CD4-positive, alpha-beta T cell treated with Interferon gamma for 1 hour (primary cell): ENCODE results near the gene PPAN.

Source experiments
- DNase-seq: peaks from one replicate; pipeline ENCODE4 v3.0.0-alpha.2; 2020

The PPAN gene

GRCh38 chr19:10093295-10094186, 12.6 kb upstream of the PPAN start:
- no peak for DNase-seq

DNA sequence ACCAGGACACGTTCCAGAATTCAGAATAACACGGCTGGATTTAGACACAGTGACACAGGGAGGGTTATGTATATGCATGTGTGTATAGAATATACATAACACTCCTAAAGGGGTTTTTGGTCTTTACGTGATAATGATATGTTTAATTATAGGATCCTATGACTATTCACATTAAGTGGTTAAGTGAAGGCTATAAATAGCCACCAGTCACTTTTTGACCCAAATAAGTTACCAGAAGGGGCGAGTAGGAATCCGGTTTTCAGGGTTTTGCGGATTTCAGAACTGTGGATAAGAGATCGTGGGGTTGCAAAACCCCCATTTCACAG, 10.6 kb upstream of the PPAN start:
- no peak for DNase-seq

DNA sequence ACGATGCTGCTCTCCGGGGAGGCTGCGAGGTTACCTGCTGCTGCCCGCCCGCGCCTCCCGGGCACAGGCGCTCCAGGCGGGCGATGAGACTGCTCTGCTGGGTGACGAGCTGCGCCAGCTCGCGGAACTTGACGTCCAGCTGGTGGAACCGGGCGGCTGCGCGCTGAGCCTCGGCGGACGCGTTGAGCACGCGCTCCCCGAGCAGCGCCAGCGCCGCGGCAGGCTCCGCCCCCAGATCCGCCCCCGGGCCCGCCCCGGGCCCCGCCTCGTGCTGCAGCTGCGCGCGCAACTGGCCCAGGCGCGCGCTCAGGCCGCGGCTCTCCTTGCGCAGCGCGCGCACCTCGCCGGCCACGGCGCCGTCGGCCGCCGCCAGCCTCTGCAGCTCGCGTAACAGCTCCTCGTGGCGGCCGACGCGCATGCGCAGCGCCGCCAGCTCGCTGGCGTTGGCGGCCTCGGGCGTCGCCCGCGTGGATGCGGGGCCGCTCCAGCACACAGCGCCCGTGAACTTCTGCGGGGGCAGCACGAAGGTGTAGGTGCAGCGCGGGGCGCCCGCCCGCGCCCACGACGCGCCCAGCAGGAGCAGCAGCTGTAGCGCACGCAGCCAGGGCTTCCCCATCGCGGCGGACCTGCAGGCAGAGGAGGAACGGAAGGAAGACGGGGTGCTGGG, 10.1 kb upstream of the PPAN start:
- DNase-seq = peak; percentile 93

DNA sequence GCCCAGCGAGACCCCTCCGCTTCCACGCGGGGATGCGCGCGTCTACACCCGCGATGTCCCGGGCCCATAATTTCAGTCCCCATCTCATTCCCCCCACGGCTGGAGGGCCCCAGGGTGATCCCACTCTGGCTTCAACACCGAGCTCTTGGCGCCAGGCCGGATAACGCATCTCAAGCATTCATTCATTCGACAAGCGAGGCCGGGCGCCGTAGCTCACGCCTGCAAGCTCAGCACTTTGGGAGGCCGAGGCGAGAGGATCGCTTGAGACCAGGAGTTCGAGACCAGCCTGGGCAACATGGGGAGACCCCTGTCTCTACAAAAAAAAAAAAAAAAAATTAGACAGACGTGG, 9.6 kb upstream of the PPAN start:
- no peak for DNase-seq

DNA sequence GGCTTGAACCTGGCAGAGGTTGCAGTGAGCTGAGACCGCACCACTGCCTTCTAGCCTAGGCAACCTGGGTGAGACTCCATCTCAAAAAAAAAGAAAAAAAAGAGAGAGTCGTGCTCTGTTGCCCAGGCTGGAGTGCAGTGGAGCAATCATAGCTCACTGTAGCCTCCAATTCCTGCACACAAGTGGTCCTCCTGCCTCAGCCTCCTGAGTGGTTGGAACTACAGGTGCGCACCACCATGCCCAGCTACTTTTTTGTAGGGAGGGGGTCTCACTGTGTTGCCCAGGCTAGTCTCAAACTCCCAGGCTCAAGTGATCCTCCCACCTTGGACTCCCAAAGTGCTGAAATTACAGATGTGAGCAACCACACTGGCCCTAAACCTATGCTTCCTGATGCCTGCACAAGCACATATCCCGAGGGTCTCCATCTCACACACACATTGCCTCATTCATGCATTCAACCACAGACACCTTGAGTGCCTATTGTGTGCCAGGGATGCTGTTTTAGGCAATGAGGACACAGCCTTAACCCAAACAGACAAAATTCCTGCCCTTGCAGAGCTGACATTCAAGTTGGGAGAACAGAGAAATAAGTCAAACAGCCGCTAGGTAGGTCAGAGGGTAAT, 5.9 kb upstream of the PPAN start:
- DNase-seq = no peak

DNA sequence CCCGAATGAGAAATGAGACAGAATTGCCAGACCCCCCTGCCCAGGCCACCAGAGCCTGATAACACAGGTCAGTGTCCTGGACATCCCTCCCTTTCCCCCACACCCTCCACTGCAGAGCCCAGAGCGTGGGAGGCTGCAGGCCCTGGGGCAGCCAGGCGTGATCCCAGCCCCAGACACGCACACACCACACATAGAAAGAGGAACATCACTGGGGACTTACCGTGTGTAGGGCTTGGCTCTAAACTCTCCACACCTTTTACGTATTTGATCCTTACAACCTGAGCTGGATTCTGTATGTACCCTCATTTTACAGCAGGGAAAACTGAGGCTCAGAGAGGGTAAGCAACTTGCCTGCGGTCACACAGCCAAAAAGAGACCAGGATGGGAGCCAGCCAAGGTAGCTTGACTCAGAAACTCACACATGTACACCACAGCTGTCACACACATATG, 3.4 kb upstream of the PPAN start:
- peak; percentile 70 for DNase-seq

GRCh38 chr19:10104130-10104513, 2.0 kb upstream of the PPAN start:
- no peak for DNase-seq

DNA sequence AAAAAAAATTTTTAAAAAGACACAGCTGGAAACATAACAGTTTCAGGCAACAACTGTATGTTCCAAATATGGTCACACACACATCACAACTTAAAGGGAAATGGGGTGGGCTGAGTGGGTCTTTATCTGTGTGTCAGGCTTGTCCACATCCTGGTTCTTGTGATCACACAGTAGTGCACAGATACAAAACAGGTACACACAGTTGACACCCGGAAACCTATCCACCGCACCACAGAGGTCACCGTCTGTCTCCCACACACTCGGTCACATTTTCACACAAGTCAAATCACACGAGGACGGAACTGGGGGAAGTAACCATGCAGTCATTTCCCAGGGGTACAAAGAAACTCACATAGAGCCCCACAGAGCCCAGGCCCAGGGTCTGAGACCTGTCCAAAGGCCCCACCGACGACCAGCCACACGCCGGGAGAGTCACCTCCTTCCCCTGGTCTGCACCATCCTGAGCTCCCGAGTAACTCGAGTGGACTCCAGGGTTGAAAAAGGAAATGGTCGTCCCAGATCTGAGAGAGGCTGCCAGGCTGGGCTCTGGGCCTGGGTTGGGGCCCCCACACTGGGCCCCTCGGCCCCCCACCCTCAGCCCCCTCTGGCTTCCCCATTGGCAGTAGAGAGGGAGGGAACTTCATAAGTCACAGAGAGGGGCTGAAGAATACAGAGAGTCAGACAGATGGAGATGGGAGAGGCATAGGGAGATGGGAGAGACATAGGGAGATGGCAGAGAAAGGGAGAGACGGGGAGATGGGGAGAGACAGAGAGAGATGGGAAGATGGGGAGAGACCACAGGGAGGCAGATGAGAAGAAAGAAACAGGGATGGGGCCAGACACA, 1.3 kb upstream of the PPAN start:
- peak; percentile 91 for DNase-seq

DNA sequence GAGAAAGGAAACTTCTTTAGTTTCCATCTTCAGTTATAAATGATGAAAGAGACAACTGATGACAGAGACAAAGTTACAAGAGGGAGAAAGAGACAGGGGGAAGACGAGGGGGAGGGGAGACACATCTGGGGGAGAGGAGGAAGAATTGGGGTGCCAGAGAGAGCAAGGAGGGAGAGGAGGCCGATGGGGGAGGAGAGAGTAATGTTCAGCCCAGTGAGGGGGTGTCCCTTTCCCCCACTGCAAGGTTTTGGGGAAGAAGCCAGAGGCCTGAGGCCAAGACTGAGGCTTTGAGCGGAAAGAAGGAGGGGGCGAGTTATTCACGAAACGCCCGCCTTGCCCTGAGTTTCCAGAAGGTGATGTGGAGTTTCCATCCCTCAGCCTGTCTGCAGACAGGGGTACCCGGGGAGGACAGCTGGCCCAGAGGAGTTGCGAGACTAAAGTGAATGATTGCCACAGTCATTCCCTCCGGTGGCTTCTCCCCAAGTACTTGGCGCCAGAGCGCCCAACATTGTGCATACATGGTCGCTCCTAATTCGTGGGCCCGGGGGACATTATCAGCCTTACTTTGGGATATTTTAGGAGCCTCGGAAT, 558 bp upstream of the PPAN start:
- DNase-seq = peak; percentile 38

- DNase-seq = no peak
Measured at GRCh38 chr19:10107254-10107653, 1.1 kb downstream of the PPAN start.

DNA sequence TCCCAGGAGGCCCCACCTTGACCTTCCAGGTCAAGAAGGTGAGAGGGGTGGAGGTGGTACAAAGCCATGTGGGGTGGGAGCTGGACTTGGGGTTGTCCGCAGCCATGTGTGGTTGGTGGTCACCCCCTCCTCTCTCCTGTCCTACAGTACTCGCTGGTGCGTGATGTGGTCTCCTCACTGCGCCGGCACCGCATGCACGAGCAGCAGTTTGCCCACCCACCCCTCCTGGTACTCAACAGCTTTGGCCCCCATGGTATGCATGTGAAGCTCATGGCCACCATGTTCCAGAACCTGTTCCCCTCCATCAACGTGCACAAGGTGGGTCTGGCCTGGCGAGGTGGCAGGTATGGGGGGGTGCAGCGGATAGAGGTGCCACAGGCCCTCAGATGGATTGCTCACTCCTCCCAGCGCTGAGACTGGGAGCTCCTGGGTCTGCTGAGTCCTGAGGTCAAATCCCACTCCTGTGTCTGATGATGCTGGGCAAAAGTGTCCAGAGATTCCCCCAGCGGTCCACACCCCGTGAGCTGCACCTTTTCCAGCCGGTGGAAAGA, 1.7 kb downstream of the PPAN start:
- no peak for DNase-seq

DNA sequence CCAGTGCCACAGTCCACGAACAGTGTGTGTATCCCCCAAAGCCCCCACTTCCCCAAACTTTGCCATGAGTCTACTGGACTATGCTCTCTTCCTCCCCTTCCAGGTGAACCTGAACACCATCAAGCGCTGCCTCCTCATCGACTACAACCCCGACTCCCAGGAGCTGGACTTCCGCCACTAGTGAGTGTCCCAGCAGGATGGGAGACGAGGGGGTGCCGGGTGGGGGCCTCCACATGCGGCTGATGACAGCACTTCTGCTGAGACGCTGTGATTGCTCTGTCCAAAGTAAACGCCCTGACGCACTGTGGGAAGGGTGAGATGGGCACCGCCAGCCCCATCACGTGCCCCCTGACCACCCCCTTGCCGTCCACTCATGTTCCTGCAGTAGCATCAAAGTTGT, 3.4 kb downstream of the PPAN start:
- no peak for DNase-seq

DNA sequence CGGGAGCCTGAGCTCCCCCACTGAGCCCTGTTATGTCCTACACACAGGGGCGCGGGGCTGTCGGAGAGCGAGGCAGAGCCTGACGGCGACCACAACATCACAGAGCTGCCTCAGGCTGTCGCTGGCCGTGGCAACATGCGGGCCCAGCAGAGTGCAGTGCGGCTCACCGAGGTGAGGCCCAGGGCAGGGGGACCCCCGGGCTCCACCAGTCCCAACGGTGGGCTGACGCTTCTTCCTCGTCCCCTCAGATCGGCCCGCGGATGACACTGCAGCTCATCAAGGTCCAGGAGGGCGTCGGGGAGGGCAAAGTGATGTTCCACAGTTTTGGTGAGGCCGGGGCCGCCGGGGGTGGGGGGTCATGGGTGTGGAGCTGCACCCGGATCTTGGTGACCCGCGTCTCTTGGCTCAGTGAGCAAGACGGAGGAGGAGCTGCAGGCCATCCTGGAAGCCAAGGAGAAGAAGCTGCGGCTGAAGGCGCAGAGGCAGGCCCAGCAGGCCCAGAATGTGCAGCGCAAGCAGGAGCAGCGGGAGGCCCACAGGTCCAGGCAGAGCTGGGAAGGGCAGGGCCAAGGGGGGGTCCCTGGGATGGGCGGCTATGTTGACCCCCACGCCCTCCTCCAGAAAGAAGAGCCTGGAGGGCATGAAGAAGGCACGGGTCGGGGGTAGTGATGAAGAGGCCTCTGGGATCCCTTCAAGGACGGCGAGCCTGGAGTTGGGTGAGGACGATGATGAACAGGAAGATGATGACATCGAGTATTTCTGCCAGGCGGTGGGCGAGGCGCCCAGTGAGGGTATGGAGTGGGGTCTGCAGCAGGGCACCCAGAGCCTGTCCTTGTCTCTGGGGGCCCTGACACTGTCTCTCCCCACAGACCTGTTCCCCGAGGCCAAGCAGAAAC, 4.2 kb downstream of the PPAN start:
- no peak for DNase-seq

GRCh38 chr19:10110972-10111317, 4.8 kb downstream of the PPAN start:
- no peak for DNase-seq

DNA sequence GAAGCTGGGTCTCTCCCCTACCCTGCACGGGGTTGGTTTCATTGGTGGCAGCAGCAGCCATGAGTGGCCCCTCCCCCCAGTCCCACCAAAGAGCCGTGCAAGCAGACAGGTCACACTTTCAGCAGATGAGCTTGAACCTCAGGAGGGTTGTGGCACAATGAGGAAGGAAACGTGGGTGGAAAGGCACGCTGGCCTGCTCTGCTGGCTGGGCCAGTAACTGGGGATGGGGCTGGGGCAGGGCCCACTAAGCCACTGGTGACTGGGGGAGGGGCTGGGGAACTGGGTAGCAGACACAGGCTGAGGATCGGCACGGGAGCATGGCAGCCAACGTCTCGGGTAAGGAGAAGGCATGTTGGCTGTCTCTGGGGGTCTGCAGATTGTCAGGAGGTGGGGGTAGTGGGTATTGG, 5.2 kb downstream of the PPAN start, which contains the start of gene P2RY11:
TSS of gene P2RY11 (plus strand) at position 289 of the 407 bp plus-strand sequence. CDS start at position 318, 29 bp downstream.
- DNase-seq = peak; percentile 47

DNA sequence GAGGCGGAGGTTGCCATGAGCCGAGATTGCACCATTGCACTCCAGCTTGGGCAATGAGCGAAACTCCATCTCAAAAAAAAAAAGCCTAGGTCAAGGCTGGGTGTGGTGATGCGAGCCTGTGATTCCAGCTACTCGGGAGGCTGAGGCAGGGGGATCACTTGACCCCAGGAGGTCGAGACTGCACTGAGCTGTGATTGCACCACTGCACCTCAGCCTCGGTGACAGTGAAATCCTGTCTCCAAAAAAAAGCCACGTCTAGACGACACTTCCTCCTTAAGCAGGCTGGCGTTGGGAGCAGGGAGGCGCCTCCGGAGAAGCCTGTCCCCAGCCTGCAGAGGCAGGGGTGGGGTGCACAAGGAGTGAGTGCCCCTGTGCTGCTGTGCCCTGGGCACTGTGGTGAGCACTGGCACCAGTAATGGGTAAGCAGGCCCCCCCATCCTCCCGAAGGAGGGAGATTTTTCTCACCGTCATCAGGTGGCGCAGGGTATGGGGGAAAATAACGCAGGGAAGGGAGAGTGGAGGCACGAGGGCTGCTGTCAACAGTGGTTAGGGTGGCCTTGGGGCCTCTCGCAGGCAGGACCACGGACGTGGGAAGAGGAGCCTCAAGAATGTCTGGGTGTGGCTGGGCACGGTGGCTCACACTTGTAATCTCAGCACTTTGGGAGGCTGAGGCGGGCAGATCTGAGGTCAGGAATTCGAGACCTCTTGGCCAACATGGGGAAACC, 6.0 kb downstream of the PPAN start:
- DNase-seq = peak; percentile 43

DNA sequence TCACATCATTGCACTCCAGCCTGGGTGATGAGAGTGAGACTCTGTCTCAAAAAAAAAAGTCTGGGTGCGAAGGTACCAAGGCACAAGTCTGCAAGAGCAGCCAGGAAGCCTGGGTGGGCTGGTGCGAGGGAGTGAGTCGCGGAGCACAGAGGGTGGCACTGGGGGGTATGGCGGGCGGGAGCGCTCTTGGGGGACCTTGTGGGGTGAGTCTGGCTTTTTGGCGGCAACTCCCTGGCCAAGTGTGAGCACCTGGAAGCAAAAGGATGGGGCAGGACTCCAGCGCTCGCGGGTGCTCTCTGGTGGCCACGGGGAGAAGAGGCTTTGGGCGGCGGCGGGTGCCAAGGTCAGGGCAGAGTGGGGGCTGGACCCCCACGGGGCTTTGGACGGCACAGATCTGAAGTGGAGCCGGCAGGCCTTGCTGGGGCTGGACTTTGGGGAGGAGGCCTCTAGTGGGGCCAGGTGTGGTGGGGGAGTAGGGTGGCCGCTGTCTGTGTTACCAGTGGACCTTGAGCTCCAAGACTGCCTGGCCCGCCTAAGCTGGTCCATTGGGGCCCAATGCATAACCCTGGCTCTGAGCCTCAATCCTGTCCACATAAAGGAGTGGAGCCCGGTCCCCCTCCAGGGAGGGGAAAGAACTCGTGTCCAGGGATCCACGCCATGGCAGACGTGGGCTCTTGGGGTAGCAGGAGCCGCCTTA, 6.9 kb downstream of the PPAN start:
- peak; percentile 69 for DNase-seq

DNA sequence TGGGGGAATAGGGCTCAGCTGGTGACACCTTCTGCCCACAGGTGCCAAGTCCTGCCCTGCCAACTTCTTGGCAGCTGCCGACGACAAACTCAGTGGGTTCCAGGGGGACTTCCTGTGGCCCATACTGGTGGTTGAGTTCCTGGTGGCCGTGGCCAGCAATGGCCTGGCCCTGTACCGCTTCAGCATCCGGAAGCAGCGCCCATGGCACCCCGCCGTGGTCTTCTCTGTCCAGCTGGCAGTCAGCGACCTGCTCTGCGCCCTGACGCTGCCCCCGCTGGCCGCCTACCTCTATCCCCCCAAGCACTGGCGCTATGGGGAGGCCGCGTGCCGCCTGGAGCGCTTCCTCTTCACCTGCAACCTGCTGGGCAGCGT, 7.4 kb downstream of the PPAN start:
- no peak for DNase-seq

DNA sequence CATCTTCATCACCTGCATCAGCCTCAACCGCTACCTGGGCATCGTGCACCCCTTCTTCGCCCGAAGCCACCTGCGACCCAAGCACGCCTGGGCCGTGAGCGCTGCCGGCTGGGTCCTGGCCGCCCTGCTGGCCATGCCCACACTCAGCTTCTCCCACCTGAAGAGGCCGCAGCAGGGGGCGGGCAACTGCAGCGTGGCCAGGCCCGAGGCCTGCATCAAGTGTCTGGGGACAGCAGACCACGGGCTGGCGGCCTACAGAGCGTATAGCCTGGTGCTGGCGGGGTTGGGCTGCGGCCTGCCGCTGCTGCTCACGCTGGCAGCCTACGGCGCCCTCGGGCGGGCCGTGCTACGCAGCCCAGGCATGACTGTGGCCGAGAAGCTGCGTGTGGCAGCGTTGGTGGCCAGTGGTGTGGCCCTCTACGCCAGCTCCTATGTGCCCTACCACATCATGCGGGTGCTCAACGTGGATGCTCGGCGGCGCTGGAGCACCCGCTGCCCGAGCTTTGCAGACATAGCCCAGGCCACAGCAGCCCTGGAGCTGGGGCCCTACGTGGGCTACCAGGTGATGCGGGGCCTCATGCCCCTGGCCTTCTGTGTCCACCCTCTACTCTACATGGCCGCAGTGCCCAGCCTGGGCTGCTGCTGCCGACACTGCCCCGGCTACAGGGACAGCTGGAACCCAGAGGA, 7.9 kb downstream of the PPAN start:
- no peak for DNase-seq
